Amniotic stem cell (primary cell): Measurements from ENCODE around the gene MED8.

ENCODE experiments used
- DNase-seq: peaks from one replicate; lab custom pipeline; 2025; lab: John Stamatoyannopoulos, UW

MED8 gene

GRCh38 chr1:43334453-43335205 is 55.0 kb downstream of the MED8 start:
- DNase-seq = no peak
